PFSK-1 (cell line): ENCODE results near the gene FAM168A.

Experiments used
- POLR2AphosphoS5 ChIP-seq: IDR thresholded peaks from 2 replicates; pipeline ENCODE4 v1.6.1; 2012; ENCODE audit warnings: low read depth, mild to moderate bottlenecking, control low read depth, low read length, moderate library complexity
- TF ChIP-seq, protein P1 (sequence below), 2 experiments: IDR thresholded peaks; 2 replicates each; pipeline versions ENCODE4 v1.6.1 to v1.8.0; 2011 to 2012; ENCODE audit warnings: low read depth in 2 of 2, low read length in 2 of 2, control low read depth in 1 of 2, inconsistent platforms in 1 of 2, mild to moderate bottlenecking in 1 of 2, moderate library complexity in 1 of 2; ENCODE audit not compliant: insufficient read depth in 1 of 2

DNA sequence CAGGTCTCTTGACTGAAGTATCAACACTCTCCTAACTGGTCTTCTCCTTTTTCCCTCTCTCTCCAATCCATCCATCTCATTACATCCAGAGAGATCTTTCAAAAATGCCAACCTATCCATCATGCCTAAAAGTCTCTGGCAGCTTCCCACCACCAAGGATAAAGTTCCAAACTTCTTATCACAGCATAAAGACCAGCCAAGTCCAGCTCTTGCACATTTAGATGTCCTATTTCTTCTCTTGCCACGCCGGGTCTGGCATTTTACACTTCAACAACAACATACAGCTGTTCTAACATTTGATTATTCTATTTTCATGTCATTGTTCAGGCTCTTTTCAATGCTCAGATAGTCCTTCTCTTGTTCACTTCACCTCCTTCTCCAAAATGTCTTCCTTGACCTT lies 151.1 kb downstream of the FAM168A start:
- TF ChIP-seq, protein P1, sequence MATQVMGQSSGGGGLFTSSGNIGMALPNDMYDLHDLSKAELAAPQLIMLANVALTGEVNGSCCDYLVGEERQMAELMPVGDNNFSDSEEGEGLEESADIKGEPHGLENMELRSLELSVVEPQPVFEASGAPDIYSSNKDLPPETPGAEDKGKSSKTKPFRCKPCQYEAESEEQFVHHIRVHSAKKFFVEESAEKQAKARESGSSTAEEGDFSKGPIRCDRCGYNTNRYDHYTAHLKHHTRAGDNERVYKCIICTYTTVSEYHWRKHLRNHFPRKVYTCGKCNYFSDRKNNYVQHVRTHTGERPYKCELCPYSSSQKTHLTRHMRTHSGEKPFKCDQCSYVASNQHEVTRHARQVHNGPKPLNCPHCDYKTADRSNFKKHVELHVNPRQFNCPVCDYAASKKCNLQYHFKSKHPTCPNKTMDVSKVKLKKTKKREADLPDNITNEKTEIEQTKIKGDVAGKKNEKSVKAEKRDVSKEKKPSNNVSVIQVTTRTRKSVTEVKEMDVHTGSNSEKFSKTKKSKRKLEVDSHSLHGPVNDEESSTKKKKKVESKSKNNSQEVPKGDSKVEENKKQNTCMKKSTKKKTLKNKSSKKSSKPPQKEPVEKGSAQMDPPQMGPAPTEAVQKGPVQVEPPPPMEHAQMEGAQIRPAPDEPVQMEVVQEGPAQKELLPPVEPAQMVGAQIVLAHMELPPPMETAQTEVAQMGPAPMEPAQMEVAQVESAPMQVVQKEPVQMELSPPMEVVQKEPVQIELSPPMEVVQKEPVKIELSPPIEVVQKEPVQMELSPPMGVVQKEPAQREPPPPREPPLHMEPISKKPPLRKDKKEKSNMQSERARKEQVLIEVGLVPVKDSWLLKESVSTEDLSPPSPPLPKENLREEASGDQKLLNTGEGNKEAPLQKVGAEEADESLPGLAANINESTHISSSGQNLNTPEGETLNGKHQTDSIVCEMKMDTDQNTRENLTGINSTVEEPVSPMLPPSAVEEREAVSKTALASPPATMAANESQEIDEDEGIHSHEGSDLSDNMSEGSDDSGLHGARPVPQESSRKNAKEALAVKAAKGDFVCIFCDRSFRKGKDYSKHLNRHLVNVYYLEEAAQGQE (IDR thresholded peaks at IDR 0.05; ENCODE audit: insufficient read depth in 1 of 2, low read depth in 2 of 2, low read length in 2 of 2), result no peak
- no peak for TF ChIP-seq POLR2AphosphoS5
